Measurements from ENCODE around the gene MITD1. TPM values are rescaled to one million over a fixed set of nuclear protein-coding genes. Genes with fewer than 3 reads are reported as not detected.

Gene MITD1
- total and polyA plus RNA-seq, 2 of the 13 experiments (the other 11 are each of a cell fraction or from before 2014, with no cell fraction given): 17.8 to 43.7 TPM

- TF ChIP-seq ZMYM2 (CRISPR knock-in tag; IDR thresholded peaks at IDR 0.05) (0 out of 2 replicates have a peak, but pooled peaks have one; percentile 65), ARNT2 (CRISPR knock-in tag; IDR thresholded peaks at IDR 0.05; ENCODE audit: low read depth) (peak; percentile 85), ZFX (CRISPR knock-in tag; IDR thresholded peaks at IDR 0.05; ENCODE audit: low read depth) (peak; percentile 87), MIXL1 (CRISPR knock-in tag; IDR thresholded peaks at IDR 0.05) (peak; percentile 27; the same call in 1 of the 2 replicates), ZNF207 (IDR thresholded peaks at IDR 0.05; ENCODE audit: borderline replicate concordance) (no peak), SIN3A (IDR thresholded peaks at IDR 0.05; ENCODE audit: borderline replicate concordance, low read depth, low read length) (peak; percentile 69), BORCS8-MEF2B (CRISPR knock-in tag; IDR thresholded peaks at IDR 0.05) (peak; percentile 57; the same call in 1 of the 2 replicates), HNF1B (CRISPR knock-in tag; IDR thresholded peaks at IDR 0.05) (peak; percentile 92), ETV6 (CRISPR knock-in tag; conservative IDR thresholded peaks at IDR 0.05) (no peak; the same call in 1 of the 2 replicates), ZBTB25 (CRISPR knock-in tag; IDR thresholded peaks at IDR 0.05) (peak; percentile 100), ATF4 (CRISPR knock-in tag; IDR thresholded peaks at IDR 0.05) (peak in 1 of 2 experiments; percentile 52; a peak in 2 of 4 replicates), KAT8 (CRISPR knock-in tag; IDR thresholded peaks at IDR 0.05) (peak; percentile 83), HDAC2 (CRISPR knock-in tag; IDR thresholded peaks at IDR 0.05) (peak; percentile 46), ZNF329 (CRISPR knock-in tag; IDR thresholded peaks at IDR 0.05; ENCODE audit: low read depth) (no peak), TOE1 (CRISPR knock-in tag; IDR thresholded peaks at IDR 0.05) (no peak; the same call in 1 of the 2 replicates), FLYWCH1 (CRISPR knock-in tag; IDR thresholded peaks at IDR 0.05) (no peak), ZNF792 (CRISPR knock-in tag; IDR thresholded peaks at IDR 0.05) (peak; percentile 13; the same call in 1 of the 2 replicates), RFX1 (IDR thresholded peaks at IDR 0.05) (peak; percentile 95), ZNF773 (CRISPR knock-in tag; IDR thresholded peaks at IDR 0.05; ENCODE audit: borderline replicate concordance) (no peak), ZBTB43 (CRISPR knock-in tag; conservative IDR thresholded peaks at IDR 0.05) (peak; percentile 88), ZNF574 (CRISPR knock-in tag; IDR thresholded peaks at IDR 0.05) (peak; percentile 84)
Observed at GRCh38 chr2:99141110-99142108, 39.4 kb downstream of the MITD1 start, which contains the start of gene C2orf15 (continued).

Data from HepG2 (cell line).